Erythroblast (primary cell): Measurements from ENCODE around the gene UCK1.

Experiments used
- GATA1 ChIP-seq: IDR thresholded peaks from 2 replicates; pipeline ENCODE4 v1.6.1; 2011; ENCODE audit warnings: low read depth, mild to moderate bottlenecking, control low read depth, low read length, moderate library complexity
- POLR2A ChIP-seq: IDR thresholded peaks from 2 replicates; pipeline ENCODE4 v1.6.1; 2011; ENCODE audit warnings: mild to moderate bottlenecking, low read length

DNA sequence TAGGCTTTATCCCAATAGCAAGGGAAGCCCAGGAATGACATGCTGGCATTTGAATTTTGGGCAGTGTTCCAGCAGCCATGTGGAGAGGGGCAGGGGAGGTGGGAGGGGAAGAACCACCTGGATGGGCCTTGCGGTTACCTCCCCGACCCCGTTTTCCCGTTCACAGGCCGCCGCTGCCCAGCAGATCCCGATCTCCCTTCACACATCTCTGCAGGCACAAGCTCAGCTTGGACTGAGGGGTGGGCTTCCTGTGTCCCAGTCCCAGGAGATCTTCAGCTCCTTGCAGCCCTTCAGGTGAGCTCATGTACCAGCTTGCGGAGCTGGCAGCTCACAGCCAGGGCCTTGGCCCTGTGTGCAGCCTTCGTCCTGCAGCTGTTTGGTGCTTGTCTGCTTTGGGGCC is 44.1 kb downstream of the UCK1 start:
- TF ChIP-seq POLR2A (no peak), GATA1 (no peak)
